ENCODE data around the gene RGR.

RGR gene

DNA sequence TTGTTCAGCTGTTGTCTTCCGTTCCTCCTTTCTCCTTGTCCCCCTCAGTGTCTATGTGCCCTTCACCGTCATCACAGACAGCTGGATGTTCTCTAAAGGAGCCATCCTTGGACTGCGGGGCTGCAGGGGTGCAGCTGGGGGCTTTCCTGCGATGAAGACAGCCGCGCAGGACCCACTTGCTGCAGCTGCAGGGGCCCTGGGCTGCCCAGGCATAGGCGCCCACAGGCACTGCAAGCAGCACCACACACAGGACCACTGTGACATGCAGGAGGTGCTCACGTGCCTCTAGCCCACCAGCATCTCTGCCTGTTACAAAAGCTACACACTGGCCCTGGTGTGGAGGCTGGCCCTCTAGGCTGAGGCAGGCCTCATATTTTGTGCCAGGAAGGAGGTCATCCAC lies 22.9 kb upstream of the RGR start:
- no peak for DNase-seq (ENCODE audit: low read depth)

DNA sequence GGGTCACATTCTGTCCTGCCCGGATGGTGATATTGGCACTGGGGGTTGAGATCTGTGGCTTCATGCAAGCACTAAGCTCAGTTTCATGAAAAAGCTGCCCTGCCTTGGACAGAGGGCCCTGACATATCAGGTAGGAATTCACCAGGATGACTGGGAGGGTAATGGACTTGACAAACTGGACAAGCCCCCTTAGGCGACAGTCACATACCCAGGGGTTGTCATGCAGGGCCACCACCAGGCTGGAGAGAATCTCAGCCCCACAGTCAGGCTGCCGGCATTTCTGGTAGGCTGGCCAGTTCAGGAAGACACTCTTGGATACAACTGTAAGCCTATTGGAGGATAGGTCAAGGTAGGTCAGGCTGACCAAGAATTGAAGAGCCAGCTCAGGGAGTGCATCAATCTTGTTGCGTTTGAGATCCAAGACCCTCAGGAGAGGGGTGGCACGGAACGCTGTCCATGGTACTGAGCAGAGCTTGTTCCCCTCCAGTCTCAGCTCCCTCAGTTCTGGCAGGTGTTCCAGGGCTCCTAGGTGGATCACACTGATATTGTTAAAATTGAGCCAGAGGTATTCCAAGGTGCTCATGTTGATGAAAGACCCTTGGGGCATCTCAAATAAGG lies 20.3 kb upstream of the RGR start:
- DNase-seq (ENCODE audit: low read depth): no peak

- DNase-seq (ENCODE audit: low read depth): no peak
Measured at GRCh38 chr10:84225427-84226173, 19.3 kb upstream of the RGR start, which contains the start of gene LRIT2. LRIT2 (minus strand) TSS chr10:84225544; CDS start chr10:84225520, 24 bp downstream.

DNA sequence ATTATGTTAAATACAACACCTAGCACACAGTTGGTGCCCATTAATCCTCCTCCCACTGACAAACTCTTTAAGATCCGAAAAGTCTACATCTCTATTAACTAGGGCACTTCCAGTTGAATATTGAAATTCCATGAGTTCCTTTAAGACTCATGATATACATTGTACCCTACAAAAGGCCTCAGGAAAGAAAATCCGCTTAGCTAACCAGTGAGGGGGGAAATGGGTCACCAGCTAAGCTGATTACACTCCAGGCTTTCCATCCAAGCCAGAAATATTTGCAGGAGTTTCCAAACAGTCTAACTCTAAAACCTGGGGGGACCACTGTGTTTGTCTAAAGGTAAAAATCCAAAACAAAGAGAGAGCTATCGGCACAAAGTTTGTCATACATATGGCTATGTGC lies 18.2 kb upstream of the RGR start:
- DNase-seq (ENCODE audit: low read depth): no peak

DNA sequence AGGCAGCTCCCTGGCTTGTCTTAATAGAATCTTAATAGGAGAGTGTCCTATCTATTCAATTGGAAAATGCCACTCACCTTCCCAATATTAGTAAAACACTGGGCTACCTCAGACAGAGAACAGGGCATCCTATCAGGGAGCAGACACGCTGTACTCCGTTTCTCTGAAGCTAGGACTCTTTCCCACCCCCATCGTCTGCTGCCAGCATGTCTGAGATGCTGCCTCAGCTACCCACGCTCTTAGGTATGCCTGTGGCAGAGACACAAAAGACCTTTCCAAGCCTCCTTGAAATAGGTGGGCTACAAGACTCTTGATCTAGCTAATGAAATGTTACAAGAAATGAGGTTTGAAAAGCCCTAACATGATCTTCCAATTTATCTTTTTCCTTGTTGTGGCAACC lies 17.0 kb upstream of the RGR start:
- no peak for DNase-seq (ENCODE audit: low read depth)

GRCh38 chr10:84230359-84230758 lies 14.5 kb upstream of the RGR start:
- no peak for DNase-seq (ENCODE audit: low read depth)

- no peak for DNase-seq (ENCODE audit: low read depth)
Measured at GRCh38 chr10:84232376-84232775, 12.5 kb upstream of the RGR start.

DNA sequence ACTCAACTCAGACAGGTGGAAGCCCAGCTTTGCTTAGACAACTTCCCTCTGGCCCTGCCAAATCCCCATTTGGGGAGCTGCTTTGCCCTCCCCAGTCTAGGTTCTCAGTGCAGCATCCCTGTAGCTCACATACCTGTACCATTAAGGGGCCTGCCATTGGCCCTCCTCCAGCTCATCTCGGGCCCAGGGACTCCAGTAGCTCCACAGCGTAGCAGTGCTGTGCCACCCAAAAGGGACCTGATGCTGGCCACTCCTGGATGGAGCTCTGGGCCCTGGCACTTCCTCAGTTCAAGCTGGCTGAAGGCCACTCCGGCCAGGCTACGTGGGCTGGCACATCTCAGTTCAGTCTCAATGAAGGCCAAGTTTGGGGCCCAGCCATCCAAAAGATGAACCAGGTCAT lies 10.9 kb upstream of the RGR start:
- DNase-seq (ENCODE audit: low read depth): no peak

GRCh38 chr10:84234479-84234878 lies 10.4 kb upstream of the RGR start:
- DNase-seq (ENCODE audit: low read depth): no peak

- DNase-seq (ENCODE audit: low read depth): no peak
Measured at GRCh38 chr10:84235096-84235495, 9.8 kb upstream of the RGR start.

- DNase-seq (ENCODE audit: low read depth): no peak
Measured at GRCh38 chr10:84236807-84237198, 8.1 kb upstream of the RGR start.

DNA sequence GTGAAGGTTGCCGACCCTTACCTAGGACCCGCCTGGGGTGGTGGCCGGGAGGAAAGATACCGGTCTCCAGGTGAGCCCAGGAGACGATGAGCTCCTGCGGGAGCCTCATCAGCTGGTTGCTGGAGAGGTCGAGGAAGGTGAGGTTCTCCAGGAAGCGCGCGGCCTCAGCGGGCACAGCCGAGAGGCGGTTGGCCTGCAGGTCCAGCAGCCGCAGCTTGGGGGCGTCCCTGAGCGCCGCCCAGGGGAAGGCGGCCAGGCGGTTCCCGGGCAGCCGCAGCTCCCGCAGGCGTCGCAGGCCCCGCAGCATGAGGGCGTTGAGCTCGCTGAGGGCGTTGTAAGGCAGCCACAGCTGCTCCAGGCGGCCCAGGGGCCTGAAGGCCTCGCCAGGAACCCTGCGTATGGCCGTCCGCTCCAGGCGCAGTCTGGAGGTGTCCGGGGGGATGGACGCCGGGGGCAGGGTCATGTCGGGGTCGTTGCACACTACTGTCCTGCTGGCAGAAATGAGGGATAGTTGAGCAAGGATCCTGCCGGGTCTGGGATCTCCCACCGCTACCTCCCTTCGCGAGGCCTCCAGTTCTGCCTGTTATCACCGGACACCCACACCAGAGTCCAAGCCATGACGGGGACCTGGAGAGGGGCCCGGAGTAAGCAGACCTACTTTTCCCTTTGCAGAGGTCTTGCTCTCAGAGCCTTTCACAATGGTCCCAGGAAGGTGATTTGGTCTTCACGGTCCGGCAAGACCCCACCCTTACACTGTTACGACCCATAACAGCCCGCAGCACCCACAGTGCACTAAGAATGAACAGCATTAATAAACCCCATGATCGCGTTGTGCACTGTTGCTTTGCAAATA lies 7.4 kb upstream of the RGR start:
- no peak for DNase-seq (ENCODE audit: low read depth)

DNA sequence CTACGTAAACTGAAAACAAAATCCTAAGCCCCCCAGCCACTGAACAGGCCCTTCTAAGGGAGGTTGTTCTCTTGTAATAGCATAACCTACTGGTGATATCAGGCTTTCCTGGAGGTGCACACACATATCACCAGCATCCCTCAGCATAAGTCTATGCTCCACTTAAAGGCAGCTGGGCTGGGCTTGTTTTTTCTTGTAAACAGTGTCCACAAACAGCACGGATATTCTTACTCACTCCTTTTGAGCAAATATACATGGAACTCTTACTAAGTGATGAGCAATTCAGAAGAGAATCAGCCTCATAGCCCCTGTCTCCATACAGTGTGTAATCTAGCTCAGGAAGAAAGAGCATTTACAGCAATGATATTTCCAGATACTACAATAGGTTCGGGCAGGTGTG lies 5.9 kb upstream of the RGR start:
- no peak for DNase-seq (ENCODE audit: low read depth)

GRCh38 chr10:84241185-84241790 lies 3.6 kb upstream of the RGR start, which contains the start of gene LRIT1:
LRIT1 (minus strand) TSS chr10:84241546; CDS start chr10:84241439, 107 bp downstream.
- DNase-seq (ENCODE audit: low read depth): no peak

GRCh38 chr10:84243759-84244158 lies 1.1 kb upstream of the RGR start:
- DNase-seq (ENCODE audit: low read depth): no peak

DNA sequence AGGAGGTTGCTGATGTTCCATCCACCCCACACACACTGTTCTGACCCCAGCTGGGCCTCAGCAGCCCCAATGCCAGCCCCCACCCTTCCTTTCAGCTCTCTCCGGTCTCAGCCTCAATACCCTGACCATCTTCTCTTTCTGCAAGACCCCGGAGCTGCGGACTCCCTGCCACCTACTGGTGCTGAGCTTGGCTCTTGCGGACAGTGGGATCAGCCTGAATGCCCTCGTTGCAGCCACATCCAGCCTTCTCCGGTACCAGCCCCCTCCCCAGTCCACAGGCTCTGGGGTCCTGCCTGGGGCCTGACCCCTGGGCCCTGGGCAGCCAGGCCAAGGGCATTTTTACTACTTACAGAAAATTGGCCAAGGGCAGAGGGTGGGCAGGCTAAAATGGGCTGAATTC lies 2.6 kb downstream of the RGR start:
- no peak for DNase-seq (ENCODE audit: low read depth)

- DNase-seq (ENCODE audit: low read depth): no peak
Measured at GRCh38 chr10:84248794-84249193, 3.9 kb downstream of the RGR start.

GRCh38 chr10:84254552-84255478 lies 10.0 kb downstream of the RGR start:
- peak; percentile 3 for DNase-seq (ENCODE audit: low read depth)

GRCh38 chr10:84256510-84257342 lies 11.9 kb downstream of the RGR start:
- DNase-seq (ENCODE audit: low read depth): peak; percentile 27

GRCh38 chr10:84257343-84258020 lies 12.6 kb downstream of the RGR start:
- DNase-seq (ENCODE audit: low read depth): no peak

Measured in amniotic epithelial cell (primary cell).